Activated T-cell treated with anti-CD3 and anti-CD28 coated beads, Interleukin-2, amount 50 U/mL, for 72 hours (primary cell): ENCODE data around the gene GJD4. TPM values are rescaled to one million over a fixed set of nuclear protein-coding genes. Genes with fewer than 3 reads are reported as not detected.

Experiments
- ATAC-seq, 2 donors: fragments of 150-1000 bp; cut with Tn5 transposase; replicated peaks in 1 of 2; 2 replicates each; pipeline ENCODE4 v1.10.0; 2021; ENCODE audit warnings: moderate library complexity in 2 of 2, mild to moderate bottlenecking in 1 of 2
- DNase-seq, 2 donors: peaks; one replicate each; pipeline ENCODE4 v3.0.0; 2021 to 2022; ENCODE audit warnings: mixed read lengths in 1 of 2
- H3K27ac Mint-ChIP-seq: one replicate; pipeline ENCODE4 v1.8.0; 2022; ENCODE audit warnings: mild to moderate bottlenecking, moderate library complexity, mixed read lengths
- H3K27me3 Mint-ChIP-seq: one replicate; pipeline ENCODE4 v1.8.0; 2022; ENCODE audit warnings: low read depth, mixed read lengths
- H3K36me3 Mint-ChIP-seq, 2 donors: one replicate each; pipeline ENCODE4 v1.8.0; 2022; ENCODE audit warnings: mixed read lengths in 2 of 2, mild to moderate bottlenecking in 1 of 2; ENCODE audit not compliant: insufficient read depth in 2 of 2
- H3K4me1 Mint-ChIP-seq: one replicate; pipeline ENCODE4 v1.8.0; 2022; ENCODE audit warnings: low read depth, mixed read lengths
- H3K4me3 Mint-ChIP-seq, 2 donors: one replicate each; pipeline ENCODE4 v1.8.0; 2022; ENCODE audit warnings: mild to moderate bottlenecking in 2 of 2, mixed read lengths in 2 of 2, moderate library complexity in 2 of 2
- H3K9me3 Mint-ChIP-seq, 2 donors: one replicate each; pipeline ENCODE4 v1.8.0; 2022; ENCODE audit warnings: mixed read lengths in 2 of 2
- total RNA-seq, 2 donors: library from RNA; stranded (reverse); gene quantifications; one replicate each; pipeline ENCODE4 v1.2.3, GENCODE V29; 2022

The GJD4 gene
- total RNA-seq, 2 donors from 2014 or later = not detected

DNA sequence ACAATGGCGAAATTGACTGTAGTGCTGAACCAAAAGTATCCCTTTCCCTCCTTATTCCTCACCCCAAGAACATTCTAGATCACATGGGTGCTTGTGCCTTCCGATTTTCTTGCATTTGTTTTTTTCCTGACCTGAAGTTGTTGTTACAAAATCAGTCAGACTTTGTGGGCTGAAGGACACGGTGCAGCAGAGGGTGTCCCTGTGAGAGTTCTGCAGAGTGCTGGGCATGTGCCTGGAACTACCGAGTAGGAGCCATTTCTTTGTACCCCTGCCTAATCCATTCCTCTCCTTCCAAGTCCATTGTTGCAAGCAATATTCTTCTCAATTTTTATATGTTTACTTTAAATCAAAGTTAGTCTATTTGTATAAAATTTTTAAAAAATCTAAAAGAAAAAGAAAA is 35.3 kb upstream of the GJD4 start:
- Mint-ChIP-seq H3K27me3 (no peaks in the 10 kb centered on the region), H3K9me3 (no peaks in the 10 kb centered on the region), H3K4me1 (no peaks in the 10 kb centered on the region), H3K27ac (no peak overlapping the region), H3K36me3 (peaks cover 1 to 18% of the 10 kb centered on the region in 2 donors), H3K4me3 (no peak overlapping the region)
- DNase-seq (no peak), ATAC-seq (no peak)

DNA sequence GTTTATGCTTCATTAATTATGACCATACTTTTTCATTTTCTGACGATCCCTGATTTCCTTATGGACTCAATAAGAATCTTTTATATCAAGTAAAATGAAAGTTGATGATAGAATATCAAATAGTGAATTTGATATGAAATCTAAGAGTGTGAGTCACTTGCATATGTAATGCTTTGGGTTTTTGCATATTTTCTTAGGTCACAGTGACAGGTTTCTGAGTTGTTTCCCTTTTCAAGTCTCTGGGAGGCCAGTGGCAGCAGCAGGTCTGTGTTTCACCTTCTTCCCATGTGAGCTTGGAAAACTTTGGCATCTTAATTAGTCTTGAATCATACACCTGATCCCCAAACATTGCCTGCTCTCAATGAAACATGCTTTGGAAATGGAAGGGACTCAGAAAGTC is 34.7 kb upstream of the GJD4 start:
- ATAC-seq (no peak), DNase-seq (no peak)
- peaks cover 3 to 18% of the 10 kb centered on the region in 2 donors for H3K36me3 Mint-ChIP-seq
- no peaks in the 10 kb centered on the region for H3K4me1 Mint-ChIP-seq
- peaks cover 0 to under 1% of the 10 kb centered on the region in 2 donors for H3K9me3 Mint-ChIP-seq
- no peak overlapping the region for H3K4me3 Mint-ChIP-seq
- H3K27me3 Mint-ChIP-seq = no peaks in the 10 kb centered on the region
- no peak overlapping the region for H3K27ac Mint-ChIP-seq

DNA sequence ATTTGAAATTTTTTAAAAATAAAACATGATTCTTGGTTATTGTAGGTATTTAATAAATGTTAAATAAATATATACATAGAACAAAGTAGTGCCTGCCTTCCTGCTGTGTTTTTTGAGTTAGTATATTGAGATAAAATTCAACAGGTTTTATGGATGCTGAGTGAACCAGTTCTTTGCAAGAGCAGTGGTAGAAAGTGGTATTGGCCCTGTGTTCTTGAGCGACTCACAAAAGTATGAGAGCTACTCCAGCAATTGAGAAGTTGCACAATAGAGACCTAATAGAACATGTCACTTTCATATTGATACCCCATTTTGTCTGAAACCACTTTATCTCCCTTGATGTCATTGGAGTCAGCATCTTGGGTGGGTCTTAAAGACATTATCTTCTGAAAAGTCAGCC is 32.6 kb upstream of the GJD4 start:
- no peaks in the 10 kb centered on the region for H3K4me1 Mint-ChIP-seq

DNA sequence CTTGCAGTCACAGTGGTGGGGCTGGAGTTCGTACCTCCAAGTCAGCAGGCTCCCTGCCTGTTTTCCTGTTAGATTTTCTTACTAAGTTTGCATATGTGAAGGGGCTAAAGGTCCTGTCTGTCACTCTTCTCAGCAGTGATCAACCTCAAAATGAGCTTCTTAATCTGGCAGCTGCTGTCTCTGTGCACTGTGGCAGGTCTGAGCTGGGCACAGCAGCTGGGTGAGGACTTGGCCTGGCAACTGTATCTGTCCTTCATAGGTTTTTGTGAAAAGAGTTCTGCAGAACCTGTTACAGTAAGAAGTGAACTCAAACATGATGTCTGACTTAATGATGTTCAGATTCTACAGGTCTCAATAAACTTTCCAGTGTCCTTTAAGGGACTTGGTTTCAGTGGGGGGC is 31.3 kb upstream of the GJD4 start:
- H3K9me3 Mint-ChIP-seq = peaks cover 2 to 5% of the 10 kb centered on the region in 2 donors
- ATAC-seq (no peak), DNase-seq (no peak)
- no peak overlapping the region for H3K4me3 Mint-ChIP-seq
- H3K27me3 Mint-ChIP-seq = no peaks in the 10 kb centered on the region
- H3K27ac Mint-ChIP-seq = no peak overlapping the region
- no peaks in the 10 kb centered on the region for H3K4me1 Mint-ChIP-seq
- H3K36me3 Mint-ChIP-seq = peaks cover 6 to 12% of the 10 kb centered on the region in 2 donors

More for the DNA sequence above, 32.6 kb upstream of the GJD4 start:
- Mint-ChIP-seq H3K27me3 (no peaks in the 10 kb centered on the region), H3K36me3 (peaks cover 4 to 12% of the 10 kb centered on the region in 2 donors), H3K27ac (no peak overlapping the region), H3K9me3 (peaks cover 0 to 2% of the 10 kb centered on the region in 2 donors), H3K4me3 (no peak overlapping the region)
- DNase-seq (no peak), ATAC-seq (no peak)

DNA sequence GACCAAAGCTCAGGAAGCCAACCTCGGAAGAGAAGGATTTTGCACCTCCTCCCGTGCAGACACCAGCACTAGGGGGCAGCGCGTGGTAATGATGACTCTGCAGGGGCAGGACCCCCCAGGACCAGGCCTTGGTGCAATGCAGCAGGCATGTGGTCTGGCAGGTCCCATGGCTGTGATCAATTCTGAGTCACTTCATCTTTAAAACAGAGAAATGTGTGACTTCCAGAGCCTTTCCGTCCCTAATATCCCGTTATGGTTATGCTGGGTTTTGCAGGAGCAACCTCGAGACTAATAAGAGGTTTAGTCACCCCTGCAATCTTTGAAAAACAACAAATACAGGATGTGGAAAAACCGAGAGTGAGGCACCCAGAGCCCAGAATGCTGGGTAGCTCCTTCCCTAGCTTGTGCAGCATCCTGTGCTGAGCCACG is 30.2 kb upstream of the GJD4 start:
- Mint-ChIP-seq H3K36me3 (peaks cover 6 to 10% of the 10 kb centered on the region in 2 donors), H3K27me3 (no peaks in the 10 kb centered on the region), H3K4me1 (no peaks in the 10 kb centered on the region), H3K9me3 (peaks cover 2 to 5% of the 10 kb centered on the region in 2 donors), H3K27ac (no peak overlapping the region), H3K4me3 (no peak overlapping the region)
- no peak for DNase-seq
- no peak for ATAC-seq

DNA sequence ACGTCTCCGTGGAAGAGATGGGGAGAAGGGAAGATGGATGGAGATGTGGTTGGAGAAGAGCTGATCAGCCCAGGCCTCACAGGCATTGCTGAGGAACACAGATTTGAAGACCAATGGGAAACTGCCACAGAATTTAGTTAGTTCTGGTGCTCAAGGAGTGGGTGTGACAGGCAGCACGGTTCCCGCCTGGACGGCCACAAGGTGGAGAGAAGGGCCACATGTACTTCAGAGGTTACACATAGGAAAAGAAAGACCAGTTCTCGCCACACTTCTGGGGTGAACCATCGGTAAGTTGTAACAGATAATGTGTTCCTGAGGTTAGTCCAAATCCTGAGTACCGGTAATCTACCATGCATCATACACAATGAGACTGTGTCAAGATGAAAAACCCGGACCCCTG is 29.5 kb upstream of the GJD4 start:
- no peak for DNase-seq
- Mint-ChIP-seq H3K4me1 (no peaks in the 10 kb centered on the region), H3K4me3 (no peak overlapping the region), H3K9me3 (peaks cover 2 to 5% of the 10 kb centered on the region in 2 donors), H3K36me3 (peaks cover 6 to 10% of the 10 kb centered on the region in 2 donors), H3K27me3 (no peaks in the 10 kb centered on the region), H3K27ac (no peak overlapping the region)
- ATAC-seq = no peak

DNA sequence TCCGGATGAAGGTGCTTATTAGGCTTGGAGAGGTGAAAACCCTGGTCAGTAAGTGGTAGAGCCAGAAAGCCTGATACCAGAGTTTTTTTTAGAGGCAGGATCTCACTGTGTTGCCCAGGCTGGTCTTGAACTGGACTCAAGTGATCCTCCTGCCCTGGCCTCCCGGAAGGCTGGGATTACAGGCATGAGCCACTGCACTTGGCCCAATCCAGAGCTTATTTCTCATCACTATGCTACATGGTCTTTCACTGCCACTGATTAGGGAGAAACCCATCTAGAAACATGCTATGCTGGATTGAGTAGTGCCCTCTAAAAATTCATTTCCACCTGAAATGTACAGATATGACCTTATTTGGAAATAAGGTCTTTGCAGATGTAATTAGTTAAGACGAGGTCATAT is 28.4 kb upstream of the GJD4 start:
- Mint-ChIP-seq H3K27me3 (no peaks in the 10 kb centered on the region), H3K36me3 (peaks cover 6 to 10% of the 10 kb centered on the region in 2 donors), H3K9me3 (peaks cover 2 to 5% of the 10 kb centered on the region in 2 donors), H3K4me1 (no peaks in the 10 kb centered on the region), H3K4me3 (no peak overlapping the region), H3K27ac (no peak overlapping the region)
- ATAC-seq (no peak), DNase-seq (no peak)

DNA sequence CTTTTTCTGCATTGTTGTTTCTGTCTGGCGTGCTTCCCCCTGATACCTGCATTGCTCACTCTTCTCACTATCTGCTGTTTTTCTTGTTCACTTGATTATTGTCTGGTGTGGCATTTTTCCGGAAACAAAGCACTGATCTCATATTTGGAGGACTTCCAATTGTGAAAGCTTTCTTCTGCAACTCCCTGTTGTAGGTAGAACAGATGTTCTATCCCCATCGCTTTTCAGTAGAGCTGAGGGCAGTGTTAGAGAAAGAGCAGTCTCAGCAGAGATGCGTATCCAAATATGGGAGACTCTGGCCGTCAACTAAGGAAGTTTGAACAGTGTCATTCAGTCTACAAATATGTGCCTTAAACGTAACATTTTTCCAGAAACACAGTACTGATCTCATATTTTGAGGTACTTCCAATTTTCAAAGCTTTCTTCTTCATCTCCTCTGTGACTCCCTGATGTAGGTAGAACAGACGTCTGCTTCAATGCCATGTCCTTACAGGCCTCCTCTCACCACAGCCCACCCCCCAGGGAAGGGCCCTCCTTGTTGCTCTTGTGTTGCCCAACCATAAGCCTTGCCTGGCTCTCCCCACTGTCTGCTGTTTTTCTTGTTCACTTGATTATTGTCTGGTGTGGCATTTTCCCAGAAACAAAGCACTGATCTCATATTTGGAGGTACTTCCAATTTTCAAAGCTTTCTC is 27.1 kb upstream of the GJD4 start:
- Mint-ChIP-seq H3K36me3 (peaks cover 4 to 9% of the 10 kb centered on the region in 2 donors), H3K4me3 (no peak overlapping the region), H3K27me3 (no peaks in the 10 kb centered on the region), H3K27ac (no peak overlapping the region), H3K9me3 (peaks cover 2 to 5% of the 10 kb centered on the region in 2 donors), H3K4me1 (no peaks in the 10 kb centered on the region)
- ATAC-seq (no peak), DNase-seq (no peak)

DNA sequence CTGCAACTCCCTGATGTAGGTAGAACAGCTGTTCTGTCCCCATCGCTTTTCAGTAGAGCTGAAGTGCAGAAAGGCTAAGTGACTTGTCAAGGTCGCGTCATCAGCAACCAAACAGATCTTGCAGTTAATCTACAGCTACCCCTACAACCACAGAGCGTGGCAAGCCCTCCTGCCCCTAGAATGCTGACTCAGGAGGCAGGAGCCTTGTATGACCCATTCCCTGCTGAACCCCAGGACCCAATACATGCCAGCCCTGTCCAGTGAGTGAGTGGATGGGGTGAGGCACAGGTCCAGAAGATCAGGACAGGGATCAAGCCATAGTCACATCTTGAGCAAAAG is 26.6 kb upstream of the GJD4 start:
- Mint-ChIP-seq H3K27me3 (no peaks in the 10 kb centered on the region), H3K4me3 (no peak overlapping the region), H3K9me3 (peaks cover 2 to 5% of the 10 kb centered on the region in 2 donors), H3K4me1 (no peaks in the 10 kb centered on the region), H3K36me3 (peaks cover 4 to 7% of the 10 kb centered on the region in 2 donors), H3K27ac (no peak overlapping the region)
- ATAC-seq = no peak
- DNase-seq = no peak

DNA sequence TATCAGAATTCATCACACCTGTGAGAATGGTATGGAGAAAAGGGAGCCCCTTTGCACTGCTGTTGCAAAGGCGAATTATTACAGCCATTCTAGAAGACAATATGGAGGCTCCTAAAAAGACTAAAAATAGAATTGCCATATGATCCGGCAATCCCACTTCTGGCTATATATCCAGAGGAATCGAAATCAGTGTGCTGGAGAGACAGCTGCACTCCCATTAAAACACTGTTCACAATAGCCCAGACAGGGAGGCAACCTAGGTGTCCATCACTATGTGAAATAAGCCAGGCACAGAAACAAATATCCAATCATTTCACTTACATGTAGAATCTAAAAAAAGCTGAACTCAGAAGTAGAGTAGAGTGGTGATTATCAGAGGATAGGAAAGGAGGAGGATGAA is 26.0 kb upstream of the GJD4 start:
- no peaks in the 10 kb centered on the region for H3K4me1 Mint-ChIP-seq
- peak overlapping the region; percentile 4 for H3K27ac Mint-ChIP-seq
- no peaks in the 10 kb centered on the region for H3K27me3 Mint-ChIP-seq
- no peak overlapping the region for H3K4me3 Mint-ChIP-seq
- ATAC-seq (no peak), DNase-seq (no peak)
- H3K36me3 Mint-ChIP-seq = peaks cover 2 to 4% of the 10 kb centered on the region in 2 donors
- peaks cover 2 to 5% of the 10 kb centered on the region in 2 donors for H3K9me3 Mint-ChIP-seq

DNA sequence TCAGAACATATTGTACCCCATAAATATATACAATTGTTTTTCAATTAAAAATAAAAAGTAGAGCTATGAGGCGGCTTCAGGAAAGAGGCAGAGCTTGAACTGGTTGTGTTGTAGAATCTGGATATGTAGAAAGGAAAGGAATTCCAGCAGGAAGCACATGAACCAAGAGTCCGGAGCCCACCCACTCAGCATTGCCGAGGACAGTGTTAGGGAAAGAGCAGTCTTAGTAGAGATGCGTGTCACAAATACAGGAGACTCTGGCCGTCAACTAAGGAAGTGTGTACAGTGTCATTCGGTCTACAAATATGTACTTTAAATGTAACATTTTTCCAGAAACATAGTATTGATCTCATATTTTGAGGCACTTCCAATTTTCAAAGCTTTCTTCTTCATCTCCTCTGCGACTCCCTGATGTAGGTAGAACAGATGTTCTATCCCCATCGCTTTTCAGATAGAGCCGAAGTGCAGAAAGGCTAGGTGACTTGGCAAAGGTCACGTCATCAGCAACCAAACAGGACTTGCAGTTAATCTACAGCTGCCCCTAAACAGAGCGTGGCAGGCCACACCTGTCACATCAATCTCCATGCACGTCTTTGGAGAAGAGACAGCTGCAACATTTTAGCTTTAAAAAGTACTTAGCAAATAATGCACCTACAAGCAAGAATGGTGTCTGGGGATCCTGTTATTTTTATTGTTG is 25.3 kb upstream of the GJD4 start:
- peaks cover 0 to 4% of the 10 kb centered on the region in 2 donors for H3K36me3 Mint-ChIP-seq
- no peaks in the 10 kb centered on the region for H3K4me1 Mint-ChIP-seq
- H3K4me3 Mint-ChIP-seq = no peak overlapping the region
- no peak overlapping the region for H3K27ac Mint-ChIP-seq
- ATAC-seq (no peak), DNase-seq (no peak)
- H3K27me3 Mint-ChIP-seq = no peaks in the 10 kb centered on the region
- peaks cover 2 to 5% of the 10 kb centered on the region in 2 donors for H3K9me3 Mint-ChIP-seq

DNA sequence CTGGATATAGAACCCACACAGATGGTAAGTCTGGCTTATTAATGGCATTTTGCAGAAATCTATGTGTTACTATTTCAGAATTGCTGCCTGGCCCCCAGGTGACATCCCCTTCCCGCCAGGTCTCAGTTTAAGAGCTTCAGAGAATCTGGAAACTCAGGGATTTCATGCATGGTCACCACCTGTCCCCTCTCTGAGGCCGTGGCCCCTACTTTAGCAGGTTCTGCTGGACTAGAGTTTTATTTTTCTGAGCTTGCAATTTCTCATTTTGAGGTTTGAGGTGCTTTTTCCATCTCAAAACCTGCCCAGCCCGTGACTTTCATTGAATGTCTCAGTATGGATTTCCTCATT is 24.7 kb upstream of the GJD4 start:
- Mint-ChIP-seq H3K4me3 (no peak overlapping the region), H3K27me3 (no peaks in the 10 kb centered on the region)

DNA sequence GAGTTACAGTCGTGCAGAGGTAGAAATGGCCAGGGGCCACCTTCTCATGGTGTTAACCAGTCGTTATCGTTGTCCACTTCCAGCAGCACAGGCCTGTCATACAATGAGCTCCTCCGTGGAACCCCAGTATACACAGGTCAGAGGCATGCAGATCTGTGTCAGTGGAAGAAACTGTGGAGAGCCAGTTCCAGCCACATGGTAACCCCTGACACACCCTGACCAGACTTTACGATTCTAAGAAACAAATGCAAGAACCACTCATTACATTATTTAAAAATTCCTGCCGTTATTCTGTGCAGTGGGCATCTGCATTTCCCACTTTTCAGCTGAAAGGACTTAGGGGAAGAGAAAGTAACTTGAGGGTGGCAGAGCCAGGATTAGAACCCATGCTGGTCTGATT is 23.5 kb upstream of the GJD4 start:
- Mint-ChIP-seq H3K4me1 (no peaks in the 10 kb centered on the region), H3K27me3 (no peaks in the 10 kb centered on the region), H3K36me3 (peaks cover 0 to 2% of the 10 kb centered on the region in 2 donors), H3K27ac (no peak overlapping the region), H3K4me3 (no peak overlapping the region), H3K9me3 (peaks cover 2% of the 10 kb centered on the region in 2 donors)
- DNase-seq = no peak
- ATAC-seq = no peak

More for the DNA sequence above, 24.7 kb upstream of the GJD4 start:
- DNase-seq = no peak
- H3K27ac Mint-ChIP-seq = no peak overlapping the region
- no peaks in the 10 kb centered on the region for H3K4me1 Mint-ChIP-seq
- ATAC-seq = no peak
- peaks cover 2 to 4% of the 10 kb centered on the region in 2 donors for H3K9me3 Mint-ChIP-seq
- peaks cover 0 to 3% of the 10 kb centered on the region in 2 donors for H3K36me3 Mint-ChIP-seq

DNA sequence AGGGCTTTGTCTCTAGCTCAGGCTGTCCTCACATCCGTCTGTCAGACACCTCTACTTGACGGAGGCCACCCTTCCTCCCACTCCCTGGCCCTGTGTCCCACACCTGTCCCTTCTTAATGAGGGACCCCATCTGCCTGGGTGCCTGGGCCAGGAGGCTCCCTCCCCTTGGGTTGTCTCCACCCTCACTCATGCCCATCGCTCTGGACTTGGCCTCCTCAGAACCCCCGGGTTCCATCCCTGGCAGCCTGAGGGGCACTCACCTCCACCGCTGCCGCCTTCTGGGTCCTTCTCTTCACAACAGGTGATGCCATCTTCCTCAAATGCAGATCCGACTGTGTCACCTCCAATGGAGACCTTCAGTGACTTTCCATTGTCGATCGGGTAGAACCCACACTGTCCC is 20.2 kb upstream of the GJD4 start:
- H3K4me1 Mint-ChIP-seq = no peaks in the 10 kb centered on the region
- no peaks in the 10 kb centered on the region for H3K27me3 Mint-ChIP-seq
- H3K36me3 Mint-ChIP-seq = no peaks in the 10 kb centered on the region
- no peak for DNase-seq
- H3K27ac Mint-ChIP-seq = no peak overlapping the region
- no peaks in the 10 kb centered on the region for H3K9me3 Mint-ChIP-seq
- H3K4me3 Mint-ChIP-seq = no peak overlapping the region
- no peak for ATAC-seq
